ENCODE data around the gene CRTC3.
A peak's percentile ranks its signal among the peaks of the same experiment; 100 is the strongest.

DNA sequence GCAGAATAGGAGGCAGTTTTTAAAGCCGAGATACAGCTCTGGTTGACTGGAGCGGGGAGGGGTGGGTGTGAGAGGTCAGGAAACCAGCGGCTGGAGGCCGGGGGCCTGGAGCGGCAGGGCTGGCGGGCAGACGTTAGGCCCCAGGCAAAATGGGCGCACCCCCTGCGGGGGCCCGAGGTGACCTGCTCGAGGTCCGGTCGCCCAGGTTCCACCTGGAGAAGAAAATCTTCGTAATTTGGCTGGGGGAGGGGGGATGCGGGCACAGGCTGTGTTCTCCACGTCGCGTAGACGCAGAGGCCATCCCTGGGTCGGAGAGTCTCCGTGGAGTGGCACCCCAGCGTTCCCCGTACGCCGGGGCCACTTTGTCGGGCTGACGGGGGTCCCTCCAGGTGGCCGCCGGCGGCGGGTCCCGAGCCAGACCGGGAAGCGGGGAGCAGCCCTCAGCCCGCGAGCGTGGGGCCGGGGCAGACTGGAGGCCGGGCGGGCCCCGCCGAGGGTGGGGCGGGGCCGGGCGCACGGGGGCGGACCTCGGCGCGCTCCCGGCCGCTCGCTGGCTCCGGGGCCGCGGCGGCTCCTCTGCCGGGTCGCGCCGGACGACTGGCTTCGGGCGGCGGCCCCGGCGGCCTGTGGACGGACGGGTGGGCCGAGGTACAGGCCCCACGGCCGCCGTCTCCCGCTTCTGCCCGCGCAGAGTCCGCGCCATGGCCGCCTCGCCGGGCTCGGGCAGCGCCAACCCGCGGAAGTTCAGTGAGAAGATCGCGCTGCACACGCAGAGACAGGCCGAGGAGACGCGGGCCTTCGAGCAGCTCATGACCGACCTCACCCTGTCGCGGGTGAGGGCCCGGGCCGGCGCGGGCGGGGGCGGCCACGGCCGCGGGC, at the start of gene CRTC3:
- TF ChIP-seq TAF1 (IDR thresholded peaks at IDR 0.05; ENCODE audit: borderline replicate concordance, insufficient read depth, low read length) (no peak), POLR2AphosphoS5 (IDR thresholded peaks at IDR 0.05; ENCODE audit: low read depth, low read length) (peak; percentile 47), SIN3A (IDR thresholded peaks at IDR 0.05; ENCODE audit: borderline replicate concordance, insufficient read depth, low read length) (no peak), FOXP2 (optimal IDR thresholded peaks at IDR 0.05; ENCODE audit: borderline replicate concordance, extremely low read depth, extremely low read length, insufficient read depth) (no peak)
- TF ChIP-seq, protein P1, sequence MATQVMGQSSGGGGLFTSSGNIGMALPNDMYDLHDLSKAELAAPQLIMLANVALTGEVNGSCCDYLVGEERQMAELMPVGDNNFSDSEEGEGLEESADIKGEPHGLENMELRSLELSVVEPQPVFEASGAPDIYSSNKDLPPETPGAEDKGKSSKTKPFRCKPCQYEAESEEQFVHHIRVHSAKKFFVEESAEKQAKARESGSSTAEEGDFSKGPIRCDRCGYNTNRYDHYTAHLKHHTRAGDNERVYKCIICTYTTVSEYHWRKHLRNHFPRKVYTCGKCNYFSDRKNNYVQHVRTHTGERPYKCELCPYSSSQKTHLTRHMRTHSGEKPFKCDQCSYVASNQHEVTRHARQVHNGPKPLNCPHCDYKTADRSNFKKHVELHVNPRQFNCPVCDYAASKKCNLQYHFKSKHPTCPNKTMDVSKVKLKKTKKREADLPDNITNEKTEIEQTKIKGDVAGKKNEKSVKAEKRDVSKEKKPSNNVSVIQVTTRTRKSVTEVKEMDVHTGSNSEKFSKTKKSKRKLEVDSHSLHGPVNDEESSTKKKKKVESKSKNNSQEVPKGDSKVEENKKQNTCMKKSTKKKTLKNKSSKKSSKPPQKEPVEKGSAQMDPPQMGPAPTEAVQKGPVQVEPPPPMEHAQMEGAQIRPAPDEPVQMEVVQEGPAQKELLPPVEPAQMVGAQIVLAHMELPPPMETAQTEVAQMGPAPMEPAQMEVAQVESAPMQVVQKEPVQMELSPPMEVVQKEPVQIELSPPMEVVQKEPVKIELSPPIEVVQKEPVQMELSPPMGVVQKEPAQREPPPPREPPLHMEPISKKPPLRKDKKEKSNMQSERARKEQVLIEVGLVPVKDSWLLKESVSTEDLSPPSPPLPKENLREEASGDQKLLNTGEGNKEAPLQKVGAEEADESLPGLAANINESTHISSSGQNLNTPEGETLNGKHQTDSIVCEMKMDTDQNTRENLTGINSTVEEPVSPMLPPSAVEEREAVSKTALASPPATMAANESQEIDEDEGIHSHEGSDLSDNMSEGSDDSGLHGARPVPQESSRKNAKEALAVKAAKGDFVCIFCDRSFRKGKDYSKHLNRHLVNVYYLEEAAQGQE (IDR thresholded peaks at IDR 0.05; ENCODE audit: insufficient read depth in 1 of 2, low read depth in 2 of 2, low read length in 2 of 2), result no peak

Data from PFSK-1 (cell line).